Airway epithelial cell (primary cell): ENCODE measurements around the gene MRGPRD. TPM values are rescaled to one million over a fixed set of nuclear protein-coding genes. Genes with fewer than 3 reads are reported as not detected.

Source experiments
- total RNA-seq: library from RNA; depleted of rRNA; stranded (reverse); fragments of >200 nt; gene quantifications from 2 replicates; pipeline ENCODE4 v1.2.3, GENCODE V29; 2015

The MRGPRD gene, protein sequence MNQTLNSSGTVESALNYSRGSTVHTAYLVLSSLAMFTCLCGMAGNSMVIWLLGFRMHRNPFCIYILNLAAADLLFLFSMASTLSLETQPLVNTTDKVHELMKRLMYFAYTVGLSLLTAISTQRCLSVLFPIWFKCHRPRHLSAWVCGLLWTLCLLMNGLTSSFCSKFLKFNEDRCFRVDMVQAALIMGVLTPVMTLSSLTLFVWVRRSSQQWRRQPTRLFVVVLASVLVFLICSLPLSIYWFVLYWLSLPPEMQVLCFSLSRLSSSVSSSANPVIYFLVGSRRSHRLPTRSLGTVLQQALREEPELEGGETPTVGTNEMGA
- not detected in 2 replicates for total RNA-seq

DNA sequence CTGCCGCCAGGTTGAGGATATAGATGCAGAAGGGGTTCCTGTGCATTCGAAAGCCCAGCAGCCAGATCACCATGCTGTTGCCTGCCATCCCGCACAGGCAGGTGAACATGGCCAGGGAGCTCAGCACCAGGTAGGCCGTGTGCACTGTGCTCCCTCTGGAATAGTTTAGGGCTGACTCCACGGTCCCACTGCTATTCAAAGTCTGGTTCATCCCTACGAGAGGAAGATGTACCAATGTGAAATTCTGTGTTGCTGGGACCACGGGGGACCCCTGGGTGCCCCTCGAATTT is at the start of gene MRGPRD:
MRGPRD (minus strand) TSS at position 211 of the 290 bp plus-strand sequence; CDS start at position 211, 0 bp downstream.

DNA sequence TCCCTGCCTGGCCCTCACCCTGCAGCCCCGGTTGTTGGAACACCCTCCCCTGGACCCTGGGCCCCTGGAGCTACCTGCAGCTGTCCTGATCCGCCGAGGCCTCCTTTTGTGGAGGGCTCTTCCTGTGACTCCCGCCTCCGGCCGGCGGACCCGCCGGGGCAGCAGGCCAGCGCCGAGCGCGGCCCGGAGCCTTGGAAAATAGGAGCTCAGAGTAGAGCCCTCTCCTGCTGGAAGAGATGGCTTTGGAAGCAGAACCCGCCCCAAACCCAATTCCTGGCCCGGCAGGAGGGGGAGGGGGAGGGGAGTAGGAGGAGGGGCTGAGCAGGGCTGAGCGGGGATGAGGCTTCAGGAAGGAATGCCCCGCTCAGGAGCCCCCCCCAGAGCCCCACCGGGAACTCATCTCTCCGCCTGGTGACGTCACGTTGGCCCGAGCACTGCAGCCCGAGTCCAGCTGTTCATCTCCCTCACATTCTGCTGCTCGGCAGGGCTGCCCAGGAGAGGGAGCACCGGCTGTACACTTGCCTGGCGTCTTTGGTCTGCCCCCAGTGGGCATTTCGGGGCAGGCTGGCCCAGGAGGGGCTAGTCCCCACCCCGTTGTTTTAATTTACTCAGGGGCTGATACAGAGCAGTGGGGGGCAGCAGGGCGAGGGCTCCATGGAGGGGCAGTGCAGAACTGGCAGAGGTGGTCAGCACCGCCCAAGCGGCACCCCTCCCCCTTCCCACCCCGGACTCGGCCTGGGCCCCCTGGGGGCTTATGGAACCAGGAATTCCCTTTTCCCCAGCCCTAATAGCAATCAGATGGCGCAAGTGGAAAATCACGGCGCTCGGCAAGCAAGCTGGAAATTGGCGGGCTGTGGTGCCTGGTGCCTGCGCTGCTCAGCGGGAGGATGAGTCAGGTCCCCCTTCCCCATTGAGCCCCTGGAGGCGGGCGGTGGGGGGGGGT is 32.5 kb upstream of the MRGPRD start, which contains the start of gene MRGPRF:
MRGPRF (minus strand) TSS at position 238 of the 943 bp plus-strand sequence. CDS start 3,345 bp downstream, outside the sequence.

Other genes starting within 250 kb of the MRGPRD start
- gene TESMIN, start 229.5 kb downstream of the MRGPRD start, total RNA-seq: 1.4 and 9.6 TPM in 2 replicates
- gene CPT1A, start 139.1 kb downstream of the MRGPRD start, total RNA-seq: 9.2 and 12.3 TPM in 2 replicates
- gene MRPL21, start 77.2 kb downstream of the MRGPRD start, total RNA-seq: 87.5 and 101 TPM in 2 replicates
- gene IGHMBP2, start 77.1 kb downstream of the MRGPRD start, total RNA-seq: 9.7 and 13.9 TPM in 2 replicates
- gene MRGPRF, start 32.3 kb upstream of the MRGPRD start, total RNA-seq: 0.07 and 0.37 TPM in 2 replicates
- 7.5 and 8.3 TPM in 2 replicates for gene TPCN2, start 67.9 kb upstream of the MRGPRD start, total RNA-seq
- not detected in 2 replicates for gene SMIM38, start 174.9 kb upstream of the MRGPRD start, total RNA-seq